Neural crest cell (in vitro differentiated cells): ENCODE measurements around the gene SNCA. TPM values are rescaled to one million over a fixed set of nuclear protein-coding genes. Genes with fewer than 3 reads are reported as not detected.

ENCODE experiments used
- DNase-seq: peaks from one replicate; pipeline ENCODE4 v3.0.0; 2021; ENCODE audit warnings: low read depth, mixed read lengths, low spot score
- H3K27ac Mint-ChIP-seq: one replicate; pipeline ENCODE4 v1.8.0; 2021; ENCODE audit warnings: mild to moderate bottlenecking, mixed read lengths; ENCODE audit not compliant: unreplicated experiment
- H3K27me3 Mint-ChIP-seq: 2 replicates; pipeline ENCODE4 v1.8.0; 2021; ENCODE audit warnings: low read depth, mild to moderate bottlenecking, mixed read lengths
- H3K36me3 Mint-ChIP-seq: 2 replicates; pipeline ENCODE4 v1.8.0; 2021; ENCODE audit warnings: low read depth, mild to moderate bottlenecking, mixed read lengths
- H3K4me1 Mint-ChIP-seq: 2 replicates; pipeline ENCODE4 v1.8.0; 2021; ENCODE audit warnings: mixed read lengths
- H3K4me3 Mint-ChIP-seq: one replicate; pipeline ENCODE4 v1.8.0; 2021; ENCODE audit warnings: mild to moderate bottlenecking, mixed read lengths
- H3K9me3 Mint-ChIP-seq: 2 replicates; pipeline ENCODE4 v1.8.0; 2021; ENCODE audit warnings: mixed read lengths
- total RNA-seq: library from RNA; stranded (reverse); gene quantifications from 2 replicates; pipeline ENCODE4 v1.2.1, GENCODE V29; 2021
- TF ChIP-seq, protein P1 (sequence below): fragments of 200-600 bp; sonication (generic); conservative IDR thresholded peaks from 2 replicates; pipeline ENCODE4 v1.5.0; 2021; ENCODE audit warnings: antibody characterized with exemption, mild to moderate bottlenecking

SNCA gene
- total RNA-seq, 1 donor from 2014 or later, result 29.6 TPM

DNA sequence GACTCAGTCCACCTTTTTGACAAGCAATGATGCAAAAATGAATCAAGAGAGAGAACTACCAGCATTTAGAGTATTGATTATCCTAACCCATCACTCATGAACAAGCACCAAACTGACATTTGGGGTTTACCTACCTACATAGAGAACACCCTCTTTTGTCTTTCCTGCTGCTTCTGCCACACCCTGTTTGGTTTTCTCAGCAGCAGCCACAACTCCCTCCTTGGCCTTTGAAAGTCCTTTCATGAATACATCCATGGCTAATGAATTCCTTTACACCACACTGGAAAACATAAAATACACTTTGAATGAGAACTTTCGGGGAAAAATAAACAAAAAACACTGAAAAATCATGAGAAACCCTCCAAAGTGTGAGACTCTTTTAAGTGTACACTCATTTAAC is 1.5 kb downstream of the SNCA start:
- H3K4me1 Mint-ChIP-seq, result peaks cover 37% of the 10 kb centered on the region
- TF ChIP-seq, protein P1, sequence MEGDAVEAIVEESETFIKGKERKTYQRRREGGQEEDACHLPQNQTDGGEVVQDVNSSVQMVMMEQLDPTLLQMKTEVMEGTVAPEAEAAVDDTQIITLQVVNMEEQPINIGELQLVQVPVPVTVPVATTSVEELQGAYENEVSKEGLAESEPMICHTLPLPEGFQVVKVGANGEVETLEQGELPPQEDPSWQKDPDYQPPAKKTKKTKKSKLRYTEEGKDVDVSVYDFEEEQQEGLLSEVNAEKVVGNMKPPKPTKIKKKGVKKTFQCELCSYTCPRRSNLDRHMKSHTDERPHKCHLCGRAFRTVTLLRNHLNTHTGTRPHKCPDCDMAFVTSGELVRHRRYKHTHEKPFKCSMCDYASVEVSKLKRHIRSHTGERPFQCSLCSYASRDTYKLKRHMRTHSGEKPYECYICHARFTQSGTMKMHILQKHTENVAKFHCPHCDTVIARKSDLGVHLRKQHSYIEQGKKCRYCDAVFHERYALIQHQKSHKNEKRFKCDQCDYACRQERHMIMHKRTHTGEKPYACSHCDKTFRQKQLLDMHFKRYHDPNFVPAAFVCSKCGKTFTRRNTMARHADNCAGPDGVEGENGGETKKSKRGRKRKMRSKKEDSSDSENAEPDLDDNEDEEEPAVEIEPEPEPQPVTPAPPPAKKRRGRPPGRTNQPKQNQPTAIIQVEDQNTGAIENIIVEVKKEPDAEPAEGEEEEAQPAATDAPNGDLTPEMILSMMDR, result no peak
- peak overlapping the region; percentile 98 for H3K4me3 Mint-ChIP-seq
- peaks cover 4% of the 10 kb centered on the region for H3K27me3 Mint-ChIP-seq
- DNase-seq, result no peak
- H3K36me3 Mint-ChIP-seq, result peaks cover 11% of the 10 kb centered on the region
- H3K27ac Mint-ChIP-seq, result no peak overlapping the region
- H3K9me3 Mint-ChIP-seq, result no peaks in the 10 kb centered on the region

DNA sequence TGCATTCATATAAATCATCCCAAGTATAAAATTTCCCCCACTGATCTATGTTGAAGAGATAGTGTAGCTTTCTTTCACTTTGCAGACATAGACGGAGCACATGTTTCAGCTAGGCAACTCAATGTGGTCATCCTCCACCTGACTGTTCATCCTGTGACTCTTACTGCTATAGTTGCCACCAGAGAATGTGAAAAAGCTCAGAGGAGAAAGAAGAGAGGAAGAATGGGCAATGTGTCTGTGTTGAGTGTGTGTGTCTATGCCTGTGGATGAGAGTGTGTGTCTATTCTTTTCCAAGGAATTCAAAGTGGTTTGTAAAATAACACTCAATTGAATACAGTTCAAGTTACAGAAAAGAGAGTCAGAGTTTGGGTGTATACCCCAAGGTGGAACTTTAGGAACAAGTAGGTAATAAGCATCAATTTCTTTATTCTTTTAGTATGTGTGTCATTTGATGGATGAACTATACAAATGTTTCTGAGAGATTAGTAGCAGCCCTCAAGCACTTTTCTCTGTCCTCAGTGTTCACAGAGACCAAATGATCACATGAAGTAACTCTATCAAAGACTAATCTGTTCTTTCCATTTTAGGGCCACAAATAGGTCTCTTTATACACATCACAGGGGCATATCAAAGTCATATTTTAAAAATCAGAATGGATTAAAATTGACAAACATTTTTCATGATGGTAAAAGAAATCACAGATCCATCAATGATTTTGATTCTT is 2.3 kb downstream of the SNCA start:
- Mint-ChIP-seq H3K36me3 (peaks cover 13% of the 10 kb centered on the region), H3K4me3 (peak overlapping the region; percentile 98), H3K27ac (no peak overlapping the region), H3K9me3 (no peaks in the 10 kb centered on the region), H3K27me3 (peaks cover 4% of the 10 kb centered on the region), H3K4me1 (peaks cover 42% of the 10 kb centered on the region)
- TF ChIP-seq, protein P1, result no peak
- DNase-seq, result no peak

DNA sequence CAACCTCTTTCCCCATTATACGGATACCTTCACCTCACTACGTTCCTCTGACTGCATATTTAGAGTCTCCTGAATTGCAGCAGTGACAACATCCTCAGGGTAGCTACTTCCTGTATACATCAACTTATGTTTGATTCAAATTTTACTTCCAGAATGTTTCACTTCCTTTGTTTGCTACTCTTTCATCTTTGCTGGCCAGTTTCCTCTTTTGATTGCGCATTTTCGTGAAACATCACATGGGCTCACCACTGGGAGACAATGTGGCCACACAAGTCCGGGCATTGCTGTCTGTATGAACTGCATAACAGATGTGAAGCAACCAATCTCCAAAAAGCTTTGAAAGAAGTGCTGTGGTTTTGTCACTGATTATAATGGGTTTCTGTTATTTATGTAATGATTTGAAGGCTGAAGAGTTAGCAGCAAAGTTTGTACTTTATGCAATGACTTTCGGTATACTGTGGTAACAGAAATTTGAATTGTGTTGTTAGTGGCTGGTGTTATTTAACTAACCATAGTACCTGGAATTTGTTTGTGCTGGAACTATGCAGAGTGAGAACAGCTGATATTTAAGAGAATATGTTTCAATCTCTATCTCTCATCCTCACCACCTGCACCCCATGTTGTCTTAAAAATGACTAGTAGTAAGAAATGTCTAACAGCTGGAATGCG is 7.4 kb downstream of the SNCA start:
- H3K9me3 Mint-ChIP-seq, result no peaks in the 10 kb centered on the region
- H3K27ac Mint-ChIP-seq, result peak overlapping the region; percentile 69
- no peak overlapping the region for H3K4me3 Mint-ChIP-seq
- TF ChIP-seq, protein P1, result no peak
- peaks cover 26% of the 10 kb centered on the region for H3K4me1 Mint-ChIP-seq
- no peak for DNase-seq
- no peaks in the 10 kb centered on the region for H3K27me3 Mint-ChIP-seq
- peaks cover 15% of the 10 kb centered on the region for H3K36me3 Mint-ChIP-seq

DNA sequence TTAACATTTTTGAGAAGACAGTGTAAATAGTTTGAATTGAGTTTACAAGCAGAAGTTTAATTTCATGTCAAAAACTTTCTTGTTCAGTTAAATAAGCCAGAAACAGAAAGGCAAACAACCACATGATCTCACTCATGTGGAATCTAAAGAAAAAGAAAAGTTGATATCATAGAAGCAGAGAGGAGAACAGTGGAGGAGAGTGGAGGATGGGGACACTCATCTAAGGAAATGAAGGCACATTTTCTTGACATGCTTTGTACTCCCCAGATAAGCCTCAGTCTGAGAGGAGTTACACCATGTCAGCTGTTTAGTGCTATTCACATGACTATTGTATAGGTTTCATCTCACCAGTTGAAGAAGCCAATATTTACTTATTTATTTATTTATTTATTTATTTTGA is 13.5 kb downstream of the SNCA start:
- H3K36me3 Mint-ChIP-seq, result peaks cover 9% of the 10 kb centered on the region
- H3K27ac Mint-ChIP-seq, result no peak overlapping the region
- no peak overlapping the region for H3K4me3 Mint-ChIP-seq
- DNase-seq, result no peak
- H3K9me3 Mint-ChIP-seq, result peaks cover 3% of the 10 kb centered on the region
- H3K4me1 Mint-ChIP-seq, result peaks cover 15% of the 10 kb centered on the region
- TF ChIP-seq, protein P1, result no peak
- H3K27me3 Mint-ChIP-seq, result no peaks in the 10 kb centered on the region

DNA sequence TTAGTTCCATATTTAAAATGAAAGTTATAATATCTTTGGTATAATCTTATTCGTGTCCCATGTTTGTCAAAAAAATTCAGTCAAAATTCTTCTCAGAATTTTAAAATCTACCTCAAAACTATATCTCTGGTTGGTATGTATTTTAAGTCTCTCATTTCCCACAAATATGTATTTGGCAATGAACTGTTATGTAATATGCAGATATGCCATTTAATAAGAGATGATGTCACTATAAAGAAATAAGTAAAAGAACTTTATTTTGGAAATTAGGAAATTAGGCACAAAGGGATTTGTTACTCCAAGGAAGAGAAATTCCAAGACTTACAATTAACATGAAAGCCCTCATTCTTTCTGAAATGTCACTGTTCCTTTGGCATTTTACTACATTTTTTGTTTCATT is 15.3 kb downstream of the SNCA start:
- TF ChIP-seq, protein P1, result no peak
- Mint-ChIP-seq H3K27me3 (no peaks in the 10 kb centered on the region), H3K9me3 (peaks cover 3% of the 10 kb centered on the region), H3K4me3 (no peak overlapping the region), H3K4me1 (peaks cover 11% of the 10 kb centered on the region), H3K27ac (no peak overlapping the region), H3K36me3 (peaks cover 9% of the 10 kb centered on the region)
- no peak for DNase-seq
